GM23248 (cell line): ENCODE data around the gene FAM83E.

ENCODE experiments used
- EZH2 ChIP-seq: fragments of 200-600 bp; sonication (generic); IDR thresholded peaks from 2 replicates; pipeline ENCODE4 v1.6.1; 2018; ENCODE audit warnings: antibody characterized with exemption, mild to moderate bottlenecking; ENCODE audit not compliant: insufficient read depth, poor library complexity, severe bottlenecking
- EZH2phosphoT487 ChIP-seq: fragments of 200-600 bp; sonication (generic); IDR thresholded peaks from 2 replicates; pipeline ENCODE4 v1.6.1; 2018; ENCODE audit warnings: antibody characterized with exemption, moderate library complexity, mild to moderate bottlenecking, low read depth; ENCODE audit not compliant: insufficient read depth

DNA sequence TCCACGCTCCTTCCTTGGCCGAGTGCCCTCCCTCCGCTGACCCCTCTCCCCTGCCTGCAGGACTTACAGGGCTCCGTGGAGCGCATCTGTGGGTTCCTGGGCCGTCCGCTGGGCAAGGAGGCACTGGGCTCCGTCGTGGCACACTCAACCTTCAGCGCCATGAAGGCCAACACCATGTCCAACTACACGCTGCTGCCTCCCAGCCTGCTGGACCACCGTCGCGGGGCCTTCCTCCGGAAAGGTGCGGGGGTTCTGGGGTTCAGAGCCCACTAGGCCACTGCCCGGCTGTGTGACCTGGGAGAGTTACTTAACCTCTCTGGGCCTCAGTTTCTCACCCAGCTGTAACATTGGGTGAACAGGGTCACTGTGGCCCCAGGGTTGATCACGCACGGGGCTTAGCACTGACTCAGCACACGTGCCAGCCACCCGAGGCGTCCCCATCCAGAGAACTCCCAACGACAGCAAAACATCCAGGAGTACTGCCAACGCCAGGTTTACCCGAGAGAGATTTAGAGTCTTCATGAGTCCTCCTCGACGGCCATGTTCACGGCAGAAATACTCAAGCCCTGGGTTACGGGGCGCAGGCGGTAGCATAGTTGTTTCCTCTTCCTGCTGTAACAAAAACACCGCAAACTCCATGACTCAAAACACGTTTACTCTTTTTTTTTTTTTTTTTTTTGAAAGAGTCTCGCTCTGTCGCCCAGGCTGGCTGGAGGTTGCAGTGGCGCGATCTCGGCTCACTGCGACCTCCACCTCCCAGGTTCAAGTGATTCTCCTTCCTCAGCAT is 18.0 kb downstream of the FAM83E start:
- TF ChIP-seq EZH2 (no peak), EZH2phosphoT487 (no peak)
